Measurements from ENCODE around the gene METTL26. TPM values are rescaled to one million over a fixed set of nuclear protein-coding genes. Genes with fewer than 3 reads are reported as not detected.
A peak's percentile ranks its signal among the peaks of the same experiment; 100 is the strongest.
"Not testable (repeated sequence)": the region's sequence is repeated elsewhere in the genome, so short reads cannot be mapped to it uniquely, and the experiment has no call there.

Gene METTL26
- total RNA-seq, 1 donor from 2014 or later = 53.5 TPM

DNA sequence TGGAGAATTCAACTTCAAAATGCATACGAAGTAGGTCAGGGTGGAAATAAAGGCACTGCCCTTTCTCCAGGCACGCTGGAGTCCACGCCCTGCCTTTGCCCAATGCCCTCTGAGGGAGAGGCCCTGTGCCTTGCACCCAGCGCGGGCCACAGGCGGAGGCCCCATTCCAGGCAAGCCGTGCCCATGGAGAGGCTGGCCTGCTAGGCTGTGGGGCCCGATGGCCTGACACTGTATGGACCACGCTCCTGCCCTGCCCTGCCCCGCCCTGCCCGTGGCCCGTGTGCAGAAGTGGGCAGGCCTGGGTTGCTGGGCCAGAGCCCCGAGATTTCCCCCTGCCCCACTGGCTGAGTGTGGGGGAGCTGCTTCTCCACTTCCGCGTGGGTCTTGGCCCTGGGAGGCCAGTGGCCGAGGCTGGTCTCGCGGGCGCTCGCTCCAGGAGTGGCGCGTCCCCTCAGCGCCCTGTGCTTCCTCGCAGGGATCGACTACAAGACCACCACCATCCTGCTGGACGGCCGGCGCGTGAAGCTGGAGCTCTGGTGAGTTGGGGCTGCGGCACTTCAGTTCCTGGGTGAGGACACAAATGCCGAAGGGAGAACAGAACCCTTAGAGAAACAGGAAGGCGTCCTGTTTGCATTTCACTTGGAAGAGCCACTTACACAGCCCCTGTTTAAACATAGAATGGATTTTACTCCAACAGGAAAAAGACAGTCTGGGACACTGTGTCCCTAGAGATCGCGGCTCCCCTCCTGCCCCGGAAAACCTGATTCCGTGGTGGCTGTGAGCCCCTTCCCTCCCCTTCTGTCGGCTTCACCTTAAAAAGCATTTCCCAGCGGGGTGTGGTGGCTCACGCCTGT lies 19.1 kb downstream of the METTL26 start:
- peak; percentile 16 for ATAC-seq
- peak; percentile 58 for DNase-seq (ENCODE audit: missing footprints)
- intact Hi-C loops (cut with DNase I) = no loop called here

DNA sequence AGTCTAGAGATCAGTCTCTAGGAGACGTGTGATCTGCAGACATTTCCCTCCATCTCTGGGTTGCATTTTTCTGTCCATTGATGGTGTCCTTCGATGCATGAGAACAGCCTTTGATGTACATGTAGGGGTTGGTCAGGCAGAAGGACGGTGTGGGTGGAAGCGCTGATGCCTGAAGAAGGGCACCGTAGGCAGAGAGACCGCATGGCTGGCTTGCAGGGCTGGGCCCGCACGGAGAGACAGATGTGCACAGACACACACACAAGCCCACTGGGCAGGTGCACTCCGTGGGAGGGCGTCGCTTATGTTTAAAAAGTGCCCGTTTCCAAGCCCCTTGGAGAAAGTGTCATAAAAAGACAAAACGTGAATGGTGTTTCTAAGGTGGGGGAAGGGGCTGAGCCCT lies 21.0 kb downstream of the METTL26 start:
- ATAC-seq = no peak
- DNase-seq (ENCODE audit: missing footprints) = peak; percentile 55
- intact Hi-C loops (cut with DNase I) = no loop called here

DNA sequence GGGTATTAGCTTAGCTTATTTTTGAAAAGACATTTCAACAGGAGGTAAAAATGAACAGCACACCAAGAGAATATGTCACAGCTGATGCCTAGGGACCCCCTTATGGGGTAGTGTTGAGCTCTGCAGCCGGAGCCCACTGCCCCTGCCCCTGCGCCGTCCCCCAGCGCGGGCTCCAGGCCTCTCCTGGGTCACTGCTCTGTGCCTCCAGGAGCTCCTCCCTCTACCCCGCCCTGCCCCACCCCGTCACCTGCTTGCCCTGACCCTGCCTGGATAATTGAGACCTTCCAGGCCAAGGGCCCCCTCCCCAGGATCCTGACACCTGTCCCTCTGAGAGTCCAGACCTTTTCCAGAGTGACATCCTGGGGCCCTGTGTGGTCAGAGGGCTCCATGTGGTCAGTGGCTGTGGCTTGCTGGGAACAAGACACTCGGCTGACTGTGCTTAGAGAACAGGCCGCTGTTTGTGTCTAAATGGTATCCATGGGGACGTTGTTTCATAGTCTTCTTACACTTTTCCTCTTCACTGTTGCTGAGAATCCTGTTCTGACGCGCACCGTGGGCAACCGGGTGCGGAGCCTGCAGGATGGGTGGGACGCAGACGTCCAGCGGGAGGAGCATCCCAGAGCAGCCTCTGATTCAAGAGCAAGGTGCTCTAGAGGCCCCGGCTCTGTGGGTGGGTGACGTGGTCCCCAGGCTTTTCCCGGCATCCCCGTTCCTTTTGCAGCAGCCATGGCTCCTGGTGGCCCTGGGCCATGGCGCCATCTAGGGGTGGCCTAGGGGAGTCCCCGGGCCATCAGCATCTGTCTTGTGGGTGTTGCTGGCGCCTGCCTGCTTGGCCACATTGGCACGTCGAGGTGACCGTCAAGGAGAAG lies 25.4 kb downstream of the METTL26 start:
- intact Hi-C loops (cut with DNase I) = no loop called here
- ATAC-seq = peak; percentile 54
- peak; percentile 78 for DNase-seq (ENCODE audit: missing footprints)

DNA sequence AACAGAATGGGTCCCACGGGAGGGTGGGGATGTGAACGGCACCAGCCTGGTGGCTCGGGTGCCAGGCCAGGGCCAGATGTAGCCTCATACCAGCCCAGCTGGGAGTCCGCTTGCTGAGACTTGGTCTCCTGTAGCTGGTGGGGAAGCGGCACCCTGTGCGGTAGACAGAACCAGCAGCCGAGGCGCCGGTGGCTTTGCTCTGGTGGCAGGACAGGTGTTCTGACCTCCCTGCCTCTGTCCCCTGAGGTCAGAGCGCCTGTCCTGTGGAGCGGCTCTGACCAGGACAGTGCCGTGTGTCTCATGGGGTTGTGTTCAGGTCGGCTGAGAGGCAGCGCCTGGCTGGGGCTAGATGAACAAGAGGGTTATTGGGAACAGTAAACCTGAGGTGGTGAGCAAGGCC lies 26.1 kb downstream of the METTL26 start:
- intact Hi-C loops (cut with DNase I) = no loop called here
- DNase-seq (ENCODE audit: missing footprints) = peak; percentile 67
- ATAC-seq = no peak

DNA sequence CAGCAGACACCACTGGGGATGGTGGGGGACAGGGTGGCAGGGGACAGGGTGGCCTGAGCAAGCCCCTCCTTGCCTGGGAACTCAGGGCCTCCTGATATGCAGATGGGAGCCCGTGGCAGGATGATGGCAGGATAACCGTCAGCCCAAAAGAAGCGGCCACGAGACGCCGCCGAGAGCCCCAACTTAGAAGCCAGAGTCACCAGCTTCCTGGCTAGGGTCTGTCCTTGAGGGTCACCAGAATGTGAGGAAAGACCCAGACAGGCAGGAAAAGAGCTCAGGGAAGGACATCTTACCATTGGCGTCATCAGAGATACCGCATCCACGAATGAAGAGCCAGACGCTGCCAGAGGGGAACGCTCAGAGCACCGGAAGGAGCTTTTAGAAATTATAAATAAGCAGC lies 26.8 kb downstream of the METTL26 start:
- intact Hi-C loops (cut with DNase I) = no loop called here
- peak; percentile 3 for DNase-seq (ENCODE audit: missing footprints)
- ATAC-seq = no peak

DNA sequence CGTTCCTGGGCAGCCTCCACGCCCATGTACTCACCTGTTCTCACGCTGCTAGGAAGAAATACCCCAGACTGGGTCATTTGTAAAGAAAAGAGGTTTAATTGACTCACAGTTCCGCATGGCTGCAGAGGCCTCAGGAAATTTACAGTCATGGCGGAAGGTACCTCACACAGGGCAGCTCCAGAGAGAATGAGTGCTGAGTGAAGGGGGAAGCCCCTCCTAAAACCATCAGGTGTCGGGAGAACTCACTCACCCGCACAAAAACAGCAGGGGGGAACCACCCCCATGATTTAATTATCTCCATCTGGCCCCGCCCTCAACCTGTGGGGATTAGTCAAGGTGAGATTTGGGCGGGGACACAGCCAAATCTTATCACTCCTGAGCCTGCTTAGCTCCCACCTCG lies 28.1 kb downstream of the METTL26 start:
- ATAC-seq (no peak), DNase-seq (ENCODE audit: missing footprints) (no peak)
- intact Hi-C loops (cut with DNase I) = no loop called here

DNA sequence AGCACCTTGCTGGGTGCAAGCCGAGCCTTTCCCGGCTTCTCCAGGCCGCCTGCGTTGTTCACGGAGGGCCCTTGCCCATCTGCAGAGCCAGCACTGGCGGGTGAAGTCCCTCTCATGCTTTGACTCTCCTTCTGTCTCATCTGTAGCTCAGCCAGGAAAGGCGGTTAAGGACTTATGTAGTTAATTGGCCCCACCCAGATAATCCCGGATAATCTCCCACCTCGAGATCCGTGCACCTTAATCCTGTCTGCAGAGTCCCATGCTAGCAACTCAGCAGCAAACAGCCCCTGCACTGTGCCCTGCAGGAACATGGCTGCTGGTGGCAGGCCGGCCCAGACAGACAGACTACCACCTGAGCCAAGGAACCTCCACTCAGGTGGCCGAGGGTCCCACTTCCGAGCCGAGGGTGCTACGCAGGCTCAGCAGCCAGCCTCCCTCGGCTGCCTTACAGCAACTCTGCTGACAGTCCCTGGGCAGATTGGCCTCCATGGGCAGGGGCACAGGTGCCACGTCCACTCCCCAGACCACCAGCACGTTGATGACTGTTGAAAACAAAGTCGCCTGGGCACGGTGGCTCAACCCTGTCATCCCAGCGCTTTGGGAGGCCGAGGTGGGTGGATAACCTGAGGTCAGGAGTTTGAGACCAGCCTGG lies 29.3 kb downstream of the METTL26 start:
- DNase-seq (ENCODE audit: missing footprints) (peak; percentile 45), ATAC-seq (no peak)
- intact Hi-C loops (cut with DNase I) = no loop called here

DNA sequence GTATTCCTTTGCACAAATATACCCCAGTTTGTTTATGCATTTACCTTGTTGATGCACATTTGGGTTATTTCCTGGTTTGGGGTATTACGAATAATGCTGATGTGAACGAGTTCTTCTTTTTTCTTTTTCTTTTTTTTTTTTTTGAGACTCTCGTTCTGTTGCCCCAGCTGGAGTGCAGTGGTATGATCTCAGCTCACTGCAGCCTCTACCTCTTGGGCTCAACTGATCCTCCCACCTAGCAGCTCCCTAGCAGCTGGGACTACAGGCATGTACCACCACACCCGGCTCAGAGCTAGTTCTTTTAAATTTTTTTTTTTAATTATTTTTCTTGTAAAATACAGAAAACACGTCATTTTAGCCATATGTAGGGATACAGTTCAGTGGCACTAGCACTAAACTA lies 32.2 kb downstream of the METTL26 start:
- intact Hi-C loops (cut with DNase I) = no loop called here
- ATAC-seq = no peak

DNA sequence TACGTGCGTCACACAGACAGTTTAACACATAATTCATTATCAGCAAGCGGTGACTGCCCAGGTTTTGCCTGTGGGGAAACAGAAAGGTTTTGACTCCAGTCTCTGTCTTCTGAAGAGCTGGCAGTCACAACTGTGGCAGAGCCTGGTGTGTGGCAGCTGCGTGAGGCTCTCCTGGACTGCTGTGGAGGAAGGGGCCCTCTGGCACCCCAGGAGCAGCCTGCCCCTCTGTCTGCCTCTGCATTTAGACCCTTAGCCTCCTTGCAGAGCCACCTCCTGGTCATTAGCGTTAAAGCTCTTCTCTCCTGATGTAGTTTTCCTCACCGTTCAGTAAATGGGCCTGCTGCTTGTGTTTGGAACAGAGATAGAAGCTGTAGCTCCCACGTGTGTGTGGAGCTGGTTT lies 35.3 kb downstream of the METTL26 start:
- intact Hi-C loops (cut with DNase I) = no loop called here
- ATAC-seq (no peak), DNase-seq (ENCODE audit: missing footprints) (peak; percentile 18)

More for the DNA sequence above, 32.2 kb downstream of the METTL26 start:
- DNase-seq (ENCODE audit: missing footprints) = no peak

DNA sequence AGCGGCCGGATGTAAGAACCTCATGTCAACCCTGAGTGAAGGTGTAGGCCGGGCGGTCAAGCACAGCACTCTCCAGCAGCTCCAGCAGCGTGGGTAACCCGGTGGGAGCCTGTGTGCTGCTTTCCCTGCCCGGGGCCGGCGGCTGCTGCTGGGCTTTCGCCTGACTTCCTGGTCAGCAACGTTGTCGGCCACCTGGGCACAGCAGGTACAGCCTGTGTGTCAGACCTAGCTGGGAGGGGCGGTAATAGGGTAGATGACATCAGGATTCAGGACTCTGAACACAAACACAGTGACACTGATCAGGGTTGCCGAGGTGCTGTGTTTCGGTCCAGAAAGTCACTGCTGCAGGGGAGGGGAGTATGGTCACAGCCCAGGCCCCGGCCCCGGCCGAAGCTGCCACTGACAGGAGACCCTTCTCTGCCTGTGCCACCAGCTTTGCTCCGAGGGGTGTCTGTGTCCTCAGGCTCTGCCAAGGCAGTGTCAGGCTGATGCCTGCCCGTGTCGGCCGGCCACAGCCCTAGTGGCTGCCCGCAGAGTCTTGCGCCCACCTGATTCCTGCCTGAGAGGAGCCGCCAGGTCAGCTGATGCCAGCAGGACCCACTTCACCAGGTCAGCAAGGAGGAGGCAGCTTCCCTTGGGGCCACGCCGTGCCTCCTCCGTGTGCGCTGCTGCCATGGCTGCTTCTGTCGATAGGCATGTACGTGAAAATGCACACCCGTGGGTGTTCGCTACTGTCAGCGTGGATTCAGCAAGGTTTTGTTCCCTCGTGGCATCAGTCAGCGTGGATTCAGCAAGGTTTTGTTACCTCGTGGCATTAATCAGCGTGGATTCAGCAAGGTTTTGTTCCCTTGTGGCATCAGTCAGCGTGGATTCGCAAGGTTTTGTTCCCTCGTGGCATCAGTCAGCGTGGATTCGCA lies 37.0 kb downstream of the METTL26 start:
- intact Hi-C loops (cut with DNase I) = no loop called here
- ATAC-seq (no peak), DNase-seq (ENCODE audit: missing footprints) (no peak)

DNA sequence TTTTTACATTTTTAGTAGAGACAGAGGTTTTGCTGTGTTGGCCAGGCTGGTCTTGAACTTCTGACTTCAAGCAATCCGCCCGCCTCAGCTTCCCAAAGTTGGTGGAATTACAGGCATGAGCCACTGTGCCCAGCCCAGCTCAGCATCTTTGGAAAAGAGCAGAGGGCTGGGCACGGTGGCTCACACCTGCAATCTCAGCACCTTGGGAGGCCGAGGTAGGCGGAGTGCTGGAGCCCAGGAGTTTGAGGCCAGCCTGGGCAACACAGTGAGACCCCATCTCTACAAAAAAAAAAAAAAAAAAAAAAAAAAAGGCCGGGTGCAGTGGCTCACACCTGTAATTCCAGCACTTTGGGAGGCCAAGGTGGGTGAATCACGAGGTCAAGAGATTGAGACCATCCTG lies 38.5 kb downstream of the METTL26 start:
- DNase-seq (ENCODE audit: missing footprints); intact Hi-C loops (cut with DNase I); ATAC-seq: not testable (repeated sequence)

DNA sequence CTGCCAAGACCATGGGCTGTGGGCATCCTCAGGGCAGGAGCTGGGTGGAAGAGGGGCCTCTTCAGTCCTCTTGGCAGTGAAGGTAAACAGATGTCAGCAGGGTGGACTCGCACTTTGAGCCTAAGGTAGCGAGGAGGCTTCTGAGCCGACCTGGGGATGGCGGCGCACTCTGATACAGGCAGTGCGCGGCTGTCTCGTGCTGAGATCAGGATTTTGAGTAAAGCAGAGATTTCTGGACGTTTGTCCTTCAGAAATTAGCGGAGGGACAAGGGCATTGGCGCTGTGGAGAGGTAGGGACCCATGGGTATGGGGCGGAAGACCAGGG lies 39.4 kb downstream of the METTL26 start:
- DNase-seq (ENCODE audit: missing footprints) (no peak), ATAC-seq (no peak)
- intact Hi-C loops (cut with DNase I) = no loop called here

DNA sequence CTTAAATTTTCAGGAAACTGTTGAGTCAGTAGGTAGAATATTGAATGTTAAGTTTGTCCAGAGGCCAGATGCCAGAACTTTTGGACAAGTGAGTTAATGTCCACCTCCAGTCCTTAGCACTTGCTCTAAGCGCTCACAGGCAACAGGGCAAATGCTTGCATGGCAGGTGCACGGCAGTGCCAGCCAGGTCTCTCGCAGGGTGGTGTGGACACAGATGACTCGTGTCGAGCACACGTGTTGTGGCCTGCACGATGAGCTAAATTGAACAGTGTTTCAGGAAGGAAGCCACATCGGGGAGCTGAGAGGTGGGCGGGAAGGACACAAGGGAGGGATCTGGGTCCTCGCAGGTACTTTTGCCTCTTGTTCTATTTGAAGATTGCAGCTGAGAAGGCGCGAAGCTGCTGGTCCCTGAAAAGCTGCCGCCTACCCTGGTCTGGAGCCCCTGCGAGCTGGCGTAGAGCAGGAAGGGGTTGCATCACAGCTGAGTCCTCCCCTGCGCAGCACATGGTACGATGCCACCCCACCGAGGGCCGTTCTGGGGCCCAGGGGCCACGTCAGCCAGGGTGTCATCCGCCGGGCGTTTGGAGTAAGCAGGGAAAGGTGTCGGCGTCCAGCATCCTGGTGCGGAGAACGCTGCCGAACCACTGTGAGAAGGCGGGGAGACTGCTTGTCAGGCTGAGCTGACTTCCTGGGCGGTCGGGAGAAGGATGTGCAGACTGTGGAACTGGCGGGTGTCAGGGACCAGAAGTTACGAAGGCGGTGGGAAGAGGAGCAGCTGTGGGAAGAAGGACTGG lies 40.0 kb downstream of the METTL26 start:
- ATAC-seq = no peak
- intact Hi-C loops (cut with DNase I) = no loop called here

DNA sequence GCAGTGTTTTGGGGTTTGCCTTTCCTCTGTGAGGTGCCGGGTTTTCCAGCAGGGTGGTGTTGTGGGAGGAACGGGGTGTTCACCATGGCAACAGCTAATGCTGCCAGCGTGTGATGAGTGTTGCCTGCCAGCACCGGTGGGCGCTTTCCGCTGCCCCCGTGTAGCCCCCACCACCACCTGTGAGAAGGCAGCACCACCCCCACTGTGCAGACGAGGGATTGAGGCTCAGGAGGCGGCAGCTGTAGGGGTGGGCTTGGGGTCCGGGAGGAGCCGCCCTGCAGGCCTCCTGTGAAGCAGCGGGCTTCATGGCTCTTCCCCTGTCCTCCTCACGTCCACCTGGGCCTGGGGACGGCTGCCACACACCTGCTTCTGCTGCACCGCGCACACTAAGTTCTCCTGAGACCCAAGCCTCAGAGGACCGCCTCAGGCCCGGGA lies 41.0 kb downstream of the METTL26 start:
- ATAC-seq = no peak
- no peak for DNase-seq (ENCODE audit: missing footprints)
- intact Hi-C loops (cut with DNase I) = no loop called here

More for the DNA sequence above, 40.0 kb downstream of the METTL26 start:
- DNase-seq (ENCODE audit: missing footprints) = no peak

DNA sequence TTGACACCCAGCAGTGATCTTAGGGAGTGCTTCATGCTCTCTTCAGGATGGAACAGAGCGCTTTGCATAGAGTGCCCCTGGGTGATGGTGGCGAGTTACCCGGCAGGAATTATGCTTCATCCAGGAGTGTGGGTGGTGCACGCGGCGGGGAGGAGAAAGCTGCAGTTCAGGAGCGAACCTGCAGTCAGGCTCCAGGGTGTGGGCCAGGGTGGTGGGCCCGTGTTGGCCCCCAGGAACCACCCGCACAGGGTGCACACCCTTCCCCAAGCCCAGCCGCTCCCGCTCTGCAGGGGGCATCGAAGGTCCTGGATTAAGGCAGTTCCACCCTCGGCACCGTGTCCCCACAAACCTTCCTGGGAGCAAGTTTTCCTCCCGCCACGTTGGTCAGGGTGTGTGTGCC lies 42.3 kb downstream of the METTL26 start:
- DNase-seq (ENCODE audit: missing footprints) (no peak), ATAC-seq (no peak)
- intact Hi-C loops (cut with DNase I) = no loop called here

DNA sequence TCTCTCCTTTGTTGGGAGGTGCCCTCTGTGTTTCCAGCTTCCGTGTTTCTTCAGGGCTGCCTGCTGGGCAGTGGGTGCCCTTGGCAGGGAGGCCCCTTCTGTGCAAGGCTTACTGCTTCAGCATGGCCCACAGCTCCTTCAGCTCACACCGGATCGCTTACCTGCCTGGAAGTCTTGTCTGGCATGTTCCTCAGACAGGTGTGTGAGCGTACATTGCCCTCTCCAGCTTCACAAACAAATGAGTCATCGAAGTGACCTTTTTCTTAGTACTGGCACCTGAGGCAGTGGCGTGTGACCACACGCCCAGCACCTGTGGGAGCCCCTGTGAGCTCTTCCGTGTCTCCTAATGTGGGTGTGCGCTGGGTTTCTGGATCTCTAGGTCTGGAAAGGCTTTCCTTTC lies 42.7 kb downstream of the METTL26 start:
- intact Hi-C loops (cut with DNase I) = no loop called here
- DNase-seq (ENCODE audit: missing footprints) = no peak
- ATAC-seq = no peak

DNA sequence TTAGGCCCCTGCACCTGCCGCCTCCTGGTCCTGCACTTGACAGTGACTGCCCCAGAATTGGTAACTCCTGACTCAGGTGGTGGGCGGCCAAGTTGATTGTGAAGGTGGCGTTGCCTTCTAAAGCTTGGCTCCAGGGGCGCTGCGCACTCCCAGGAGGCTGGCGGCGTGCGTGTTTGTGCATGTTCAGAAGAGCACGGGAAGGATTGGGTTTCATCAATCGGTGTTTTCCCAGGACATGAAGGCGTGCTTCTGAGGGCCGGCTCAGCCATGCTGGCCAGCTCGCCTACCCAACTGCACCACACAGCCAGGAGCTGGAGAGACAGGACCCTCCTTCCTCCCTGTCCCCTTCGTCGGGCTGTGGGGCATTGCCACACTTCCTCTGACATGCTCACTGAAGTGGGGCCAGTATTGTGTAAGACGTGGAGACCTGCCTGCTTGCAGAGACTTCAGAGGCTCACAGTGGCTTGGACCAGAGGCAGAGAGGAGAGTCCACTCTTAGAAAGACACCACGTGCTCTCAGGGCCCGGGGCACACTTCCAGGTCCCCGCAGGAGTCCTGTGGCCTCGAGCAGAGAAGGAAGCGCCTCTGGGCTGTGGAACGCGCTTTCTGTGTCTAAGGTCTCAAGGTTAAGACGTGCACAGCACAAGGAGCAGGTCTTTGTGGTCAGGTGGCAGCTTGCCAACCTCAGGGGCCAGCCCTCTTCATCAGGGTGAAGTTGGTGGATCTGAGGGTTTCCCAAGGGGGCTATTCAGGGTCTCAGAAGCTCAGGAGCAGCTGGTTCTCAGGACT lies 43.4 kb downstream of the METTL26 start:
- DNase-seq (ENCODE audit: missing footprints) (no peak), ATAC-seq (no peak)
- intact Hi-C loops (cut with DNase I) = no loop called here

Measured in Right ventricle myocardium inferior (tissue), 1 donor.